ENCODE measurements around the gene WHAMM. TPM values are rescaled to one million over a fixed set of nuclear protein-coding genes. Genes with fewer than 3 reads are reported as not detected.
"Not testable (repeated sequence)": the region's sequence is repeated elsewhere in the genome, so short reads cannot be mapped to it uniquely, and the experiment has no call there.

WHAMM gene, protein sequence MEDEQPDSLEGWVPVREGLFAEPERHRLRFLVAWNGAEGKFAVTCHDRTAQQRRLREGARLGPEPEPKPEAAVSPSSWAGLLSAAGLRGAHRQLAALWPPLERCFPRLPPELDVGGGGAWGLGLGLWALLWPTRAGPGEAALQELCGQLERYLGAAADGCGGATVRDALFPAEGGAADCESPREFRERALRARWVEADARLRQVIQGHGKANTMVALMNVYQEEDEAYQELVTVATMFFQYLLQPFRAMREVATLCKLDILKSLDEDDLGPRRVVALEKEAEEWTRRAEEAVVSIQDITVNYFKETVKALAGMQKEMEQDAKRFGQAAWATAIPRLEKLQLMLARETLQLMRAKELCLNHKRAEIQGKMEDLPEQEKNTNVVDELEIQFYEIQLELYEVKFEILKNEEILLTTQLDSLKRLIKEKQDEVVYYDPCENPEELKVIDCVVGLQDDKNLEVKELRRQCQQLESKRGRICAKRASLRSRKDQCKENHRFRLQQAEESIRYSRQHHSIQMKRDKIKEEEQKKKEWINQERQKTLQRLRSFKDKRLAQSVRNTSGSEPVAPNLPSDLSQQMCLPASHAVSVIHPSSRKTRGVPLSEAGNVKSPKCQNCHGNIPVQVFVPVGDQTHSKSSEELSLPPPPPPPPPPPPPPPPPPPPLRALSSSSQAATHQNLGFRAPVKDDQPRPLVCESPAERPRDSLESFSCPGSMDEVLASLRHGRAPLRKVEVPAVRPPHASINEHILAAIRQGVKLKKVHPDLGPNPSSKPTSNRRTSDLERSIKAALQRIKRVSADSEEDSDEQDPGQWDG
- total RNA-seq, result 10 to 100 TPM; 11.2 to 12.5 TPM

DNA sequence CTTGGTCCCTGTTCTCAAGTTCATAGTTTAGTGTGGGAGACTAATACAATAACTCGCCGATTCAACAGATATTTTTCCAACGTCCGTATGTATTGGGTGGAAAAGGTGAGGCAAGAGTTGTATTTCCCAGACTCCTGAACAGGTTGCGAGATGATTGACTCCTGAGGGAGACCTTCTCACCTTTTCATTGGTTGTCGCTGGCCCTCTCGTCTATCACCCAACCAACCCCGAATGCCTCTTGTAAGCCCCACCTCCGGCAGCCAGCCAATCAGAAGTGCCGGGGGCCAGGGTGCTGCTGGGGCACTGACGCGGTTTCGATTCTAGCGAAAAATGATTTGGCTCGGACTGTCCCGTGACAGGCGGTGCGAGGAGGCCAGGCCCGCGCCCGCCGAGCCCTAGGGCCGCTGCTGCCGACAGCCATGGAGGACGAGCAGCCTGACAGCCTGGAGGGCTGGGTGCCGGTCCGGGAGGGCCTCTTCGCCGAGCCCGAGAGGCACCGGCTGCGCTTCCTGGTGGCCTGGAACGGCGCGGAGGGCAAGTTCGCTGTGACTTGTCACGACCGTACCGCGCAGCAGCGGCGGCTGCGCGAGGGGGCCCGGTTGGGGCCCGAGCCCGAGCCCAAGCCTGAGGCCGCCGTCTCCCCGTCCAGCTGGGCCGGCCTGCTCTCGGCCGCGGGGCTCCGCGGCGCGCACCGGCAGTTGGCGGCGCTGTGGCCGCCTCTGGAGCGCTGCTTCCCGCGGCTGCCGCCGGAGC lies at the start of gene WHAMM:
WHAMM (plus strand) TSS at position 321 of the 753 bp plus-strand sequence; CDS start at position 420, 99 bp downstream.
- H3K4me1 Mint-ChIP-seq (ENCODE audit: low read depth), result peaks cover 32% of the 10 kb centered on the region
- ChIA-PET POLR2A (interaction anchor here (0.8 to 4.4 kb wide), 10 partner anchors 8 to 270 kb away, joined by 3 to 44 read pairs (median 9); partner anchors contain the start of genes C15orf40, RAMAC and RPS17), CTCF (interaction anchor here (1.3 to 3.3 kb wide), 6 partner anchors 23 to 279 kb away, joined by 3 to 18 read pairs (median 5); partner anchors contain the start of gene C15orf40)
- no peaks in the 10 kb centered on the region for H3K9me3 Mint-ChIP-seq (ENCODE audit: insufficient read depth)
- peak within 1 kb of the TSS; percentile 87 for H3K27ac Mint-ChIP-seq
- ATAC-seq, result peak; percentile 97
- peaks cover 24% of the 10 kb centered on the region for H3K36me3 Mint-ChIP-seq (ENCODE audit: low read depth)
- H3K27me3 Mint-ChIP-seq (ENCODE audit: low read depth), result peaks cover 5% of the 10 kb centered on the region
- H3K4me3 Mint-ChIP-seq, result peak within 1 kb of the TSS; percentile 82
- peak; percentile 97 for DNase-seq

DNA sequence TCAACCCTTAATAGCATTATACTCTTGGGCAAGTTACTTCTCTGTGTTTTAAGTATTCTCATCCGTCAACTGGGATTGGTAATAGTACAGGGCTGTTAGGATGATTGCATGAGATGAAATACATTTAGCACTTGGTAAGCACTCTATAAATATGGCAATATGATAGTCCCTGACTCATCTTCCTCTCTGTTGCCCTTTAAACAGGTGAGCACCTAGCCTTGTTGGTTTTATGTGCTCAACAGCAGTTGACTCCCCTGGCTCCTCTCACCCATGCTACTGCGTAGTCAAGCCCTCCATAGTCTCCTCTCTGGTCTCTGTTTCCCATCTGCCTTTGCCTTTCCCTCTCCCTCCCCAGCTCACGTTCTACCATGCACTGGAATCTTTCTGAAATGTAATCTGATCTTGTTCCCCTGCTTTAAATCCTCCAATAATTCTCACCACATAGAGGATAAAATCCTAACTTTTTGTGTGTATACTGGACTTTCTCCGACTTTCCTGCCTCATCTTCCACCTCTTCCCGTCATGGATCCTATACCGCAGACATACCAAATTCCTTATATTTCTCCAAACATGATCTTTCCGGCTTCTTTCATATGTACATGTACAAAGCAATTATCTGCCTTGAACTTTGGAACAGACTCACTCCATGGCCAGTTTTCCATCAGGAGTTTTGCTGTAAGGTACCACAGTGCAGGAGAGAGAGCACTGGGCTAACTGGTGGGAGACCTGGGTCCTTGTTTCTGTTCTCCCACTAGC lies 45.9 kb upstream of the WHAMM start:
- Mint-ChIP-seq H3K4me1 (ENCODE audit: low read depth) (peaks cover 7% of the 10 kb centered on the region), H3K9me3 (ENCODE audit: insufficient read depth) (no peaks in the 10 kb centered on the region), H3K36me3 (ENCODE audit: low read depth) (peaks cover 22% of the 10 kb centered on the region), H3K27me3 (ENCODE audit: low read depth) (no peaks in the 10 kb centered on the region), H3K4me3 (no peak overlapping the region), H3K27ac (no peak overlapping the region)
- CTCF ChIA-PET, result no interaction called here
- ATAC-seq (no peak), DNase-seq (no peak)
- POLR2A ChIA-PET, result no interaction called here

GRCh38 chr15:82764117-82764490 lies 45.3 kb upstream of the WHAMM start:
- Mint-ChIP-seq H3K27ac (no peak overlapping the region), H3K4me1 (ENCODE audit: low read depth) (peaks cover 7% of the 10 kb centered on the region), H3K27me3 (ENCODE audit: low read depth) (no peaks in the 10 kb centered on the region), H3K36me3 (ENCODE audit: low read depth) (peaks cover 19% of the 10 kb centered on the region), H3K4me3 (no peak overlapping the region), H3K9me3 (ENCODE audit: insufficient read depth) (no peaks in the 10 kb centered on the region)
- ChIA-PET CTCF (no interaction called here), POLR2A (no interaction called here)
- no peak for ATAC-seq
- no peak for DNase-seq

DNA sequence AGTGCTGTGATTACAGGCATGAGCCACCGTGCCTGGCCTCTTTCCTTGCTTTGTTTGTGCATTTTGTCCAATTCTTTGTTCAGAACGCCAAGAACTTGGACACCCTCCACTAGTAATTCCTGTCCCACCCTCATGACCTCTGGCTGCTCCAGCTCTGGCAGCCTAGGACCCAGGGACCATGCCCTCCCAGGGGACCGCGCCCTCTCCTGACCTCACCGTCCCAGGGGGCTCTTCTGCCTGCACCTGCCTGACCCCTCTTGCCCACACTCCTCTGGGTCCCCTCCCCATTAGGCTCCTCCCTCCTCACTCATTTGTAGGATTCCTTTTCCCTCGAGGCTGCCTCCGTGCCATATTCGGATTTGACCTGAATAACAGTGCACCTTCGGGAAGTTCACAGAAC lies 44.7 kb upstream of the WHAMM start:
- ChIA-PET POLR2A (no interaction called here), CTCF (no interaction called here)
- Mint-ChIP-seq H3K36me3 (ENCODE audit: low read depth) (peaks cover 18% of the 10 kb centered on the region), H3K4me3 (no peak overlapping the region), H3K27ac (peak overlapping the region; percentile 12), H3K4me1 (ENCODE audit: low read depth) (peaks cover 7% of the 10 kb centered on the region), H3K9me3 (ENCODE audit: insufficient read depth) (no peaks in the 10 kb centered on the region), H3K27me3 (ENCODE audit: low read depth) (no peaks in the 10 kb centered on the region)
- ATAC-seq, result no peak
- DNase-seq, result no peak

- H3K9me3 Mint-ChIP-seq (ENCODE audit: insufficient read depth); H3K27me3 Mint-ChIP-seq (ENCODE audit: low read depth); CTCF ChIA-PET; DNase-seq; H3K4me3 Mint-ChIP-seq; H3K27ac Mint-ChIP-seq; POLR2A ChIA-PET; ATAC-seq; H3K4me1 Mint-ChIP-seq (ENCODE audit: low read depth): not testable (repeated sequence)
- peaks cover 14% of the 10 kb centered on the region for H3K36me3 Mint-ChIP-seq (ENCODE audit: low read depth)
Measured at GRCh38 chr15:82766201-82766600, 43.2 kb upstream of the WHAMM start.

GRCh38 chr15:82767163-82767829 lies 42.1 kb upstream of the WHAMM start:
- ChIA-PET POLR2A (no interaction called here), CTCF (interaction anchor here (1.1 kb wide), 1 partner anchor 15 kb away, joined by 3 read pairs; no protein-coding TSS in a partner anchor)
- H3K36me3 Mint-ChIP-seq (ENCODE audit: low read depth), result peaks cover 12% of the 10 kb centered on the region
- no peak overlapping the region for H3K4me3 Mint-ChIP-seq
- H3K27me3 Mint-ChIP-seq (ENCODE audit: low read depth), result no peaks in the 10 kb centered on the region
- H3K27ac Mint-ChIP-seq, result no peak overlapping the region
- no peaks in the 10 kb centered on the region for H3K9me3 Mint-ChIP-seq (ENCODE audit: insufficient read depth)
- DNase-seq (no peak), ATAC-seq (no peak)
- H3K4me1 Mint-ChIP-seq (ENCODE audit: low read depth), result peaks cover 7% of the 10 kb centered on the region

DNA sequence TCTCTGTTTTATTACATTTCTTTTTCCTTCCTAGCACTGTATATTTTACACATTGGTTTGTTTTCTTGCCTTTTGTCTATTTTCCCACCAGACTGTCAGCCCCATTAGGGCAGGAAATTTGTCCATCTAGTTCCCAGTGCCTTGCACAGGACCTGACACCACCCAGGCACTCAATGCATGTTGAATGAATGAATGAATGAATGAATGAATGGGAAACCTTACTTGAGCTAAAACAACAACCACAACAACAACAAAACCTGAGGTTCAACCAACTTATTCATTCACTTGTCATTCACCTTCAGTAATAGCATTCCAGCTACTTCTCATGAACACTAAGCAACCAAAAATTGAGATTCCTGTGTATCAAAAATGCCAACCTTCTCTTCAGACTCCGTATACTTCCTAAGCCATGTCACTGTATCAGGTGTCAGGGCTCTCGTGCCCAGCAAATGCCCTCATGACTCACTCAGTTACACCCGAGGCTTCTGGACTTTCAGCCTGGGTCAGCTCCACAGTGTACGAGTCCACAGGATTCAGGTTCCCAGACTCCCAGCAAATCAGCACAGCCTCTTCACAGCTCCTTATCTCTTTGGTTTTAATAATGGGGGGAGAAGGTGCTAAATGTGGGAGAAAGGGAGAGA lies 40.9 kb upstream of the WHAMM start:
- DNase-seq (no peak), ATAC-seq (no peak)
- Mint-ChIP-seq H3K4me3 (no peak overlapping the region), H3K36me3 (ENCODE audit: low read depth) (peaks cover 10% of the 10 kb centered on the region), H3K27ac (no peak overlapping the region), H3K27me3 (ENCODE audit: low read depth) (peaks cover 3% of the 10 kb centered on the region), H3K4me1 (ENCODE audit: low read depth) (peaks cover 5% of the 10 kb centered on the region), H3K9me3 (ENCODE audit: insufficient read depth) (no peaks in the 10 kb centered on the region)
- CTCF ChIA-PET, result interaction anchor here (1.1 kb wide), 1 partner anchor 17 kb away, joined by 3 read pairs; no protein-coding TSS in a partner anchor
- POLR2A ChIA-PET, result interaction anchor here (1.0 kb wide), 1 partner anchor 18 kb away, joined by 3 read pairs; no protein-coding TSS in a partner anchor

DNA sequence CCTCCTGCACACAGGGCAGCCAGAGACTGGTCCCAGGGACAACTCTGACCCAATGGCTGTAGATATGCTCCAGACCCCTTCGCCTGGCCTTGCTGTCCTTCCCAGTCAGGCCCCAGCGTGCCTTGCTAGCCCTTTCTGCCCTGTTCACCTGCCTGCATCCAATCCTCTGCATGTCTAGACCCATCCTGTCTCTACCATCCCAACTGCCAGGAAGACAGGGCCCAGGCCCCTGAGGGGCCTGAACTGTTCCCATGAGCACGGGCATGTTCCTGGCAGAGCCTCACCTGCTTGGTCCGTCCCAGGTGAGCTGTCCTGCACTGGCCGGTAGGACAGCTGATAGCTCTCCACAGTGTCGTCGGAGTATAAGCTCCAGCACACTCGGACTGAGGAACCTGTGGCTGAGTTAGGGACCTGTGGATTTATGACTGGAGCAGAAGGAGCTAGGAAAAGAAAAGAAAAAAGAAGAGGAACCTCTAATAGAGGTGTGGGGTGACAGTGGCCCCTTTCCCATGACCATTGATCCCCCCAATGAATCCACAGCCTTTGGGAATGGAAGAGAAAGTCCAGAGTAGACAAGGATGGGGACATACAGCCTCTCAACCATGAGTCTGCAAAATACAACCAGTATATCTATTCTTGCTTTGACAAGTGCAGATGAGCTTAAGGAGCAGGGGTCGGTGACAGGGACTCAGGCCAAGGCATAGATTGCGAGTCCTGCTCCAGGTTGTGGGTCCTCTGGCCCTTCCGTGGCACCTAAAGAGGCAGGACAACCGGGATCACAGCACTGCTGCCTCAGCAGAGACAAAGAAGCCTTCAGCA lies 37.4 kb upstream of the WHAMM start:
- DNase-seq (no peak), ATAC-seq (no peak)
- H3K9me3 Mint-ChIP-seq (ENCODE audit: insufficient read depth), result no peaks in the 10 kb centered on the region
- no peak overlapping the region for H3K27ac Mint-ChIP-seq
- H3K27me3 Mint-ChIP-seq (ENCODE audit: low read depth), result peaks cover 3% of the 10 kb centered on the region
- no peak overlapping the region for H3K4me3 Mint-ChIP-seq
- H3K36me3 Mint-ChIP-seq (ENCODE audit: low read depth), result peaks cover 3% of the 10 kb centered on the region
- ChIA-PET POLR2A (no interaction called here), CTCF (no interaction called here)
- no peaks in the 10 kb centered on the region for H3K4me1 Mint-ChIP-seq (ENCODE audit: low read depth)

DNA sequence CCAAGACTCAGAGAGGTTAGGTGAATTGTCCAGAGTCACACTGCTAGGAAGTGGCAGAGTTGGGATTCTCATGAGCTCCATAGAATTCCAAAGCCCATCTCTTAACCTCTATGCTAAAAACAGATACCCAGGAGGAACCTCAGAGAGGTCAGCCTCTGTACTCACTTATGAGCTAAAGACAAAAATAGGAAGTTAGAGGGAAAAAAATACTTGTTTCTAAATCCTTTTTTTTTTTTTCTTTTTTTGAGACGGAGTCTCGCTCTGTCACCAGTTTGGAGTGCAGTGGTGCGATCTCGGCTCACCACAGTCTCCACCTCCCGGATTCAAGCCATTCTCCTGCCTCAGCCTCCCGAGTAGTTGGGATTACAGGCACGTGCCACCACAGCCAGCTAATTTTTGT lies 34.9 kb upstream of the WHAMM start:
- Mint-ChIP-seq H3K4me3 (no peak overlapping the region), H3K4me1 (ENCODE audit: low read depth) (no peaks in the 10 kb centered on the region), H3K9me3 (ENCODE audit: insufficient read depth) (no peaks in the 10 kb centered on the region), H3K27ac (no peak overlapping the region), H3K27me3 (ENCODE audit: low read depth) (peaks cover 3% of the 10 kb centered on the region), H3K36me3 (ENCODE audit: low read depth) (no peaks in the 10 kb centered on the region)
- ChIA-PET POLR2A (no interaction called here), CTCF (interaction anchor here (0.7 to 1.1 kb wide), 3 partner anchors 10 to 352 kb away, joined by 3 to 4 read pairs (median 3); no protein-coding TSS in a partner anchor)
- DNase-seq (no peak), ATAC-seq (no peak)

- ATAC-seq (no peak), DNase-seq (no peak)
- CTCF ChIA-PET, result no interaction called here
- H3K27ac Mint-ChIP-seq, result no peak overlapping the region
- POLR2A ChIA-PET, result interaction anchor here (0.5 kb wide), 1 partner anchor 34 kb away, joined by 3 read pairs; no protein-coding TSS in a partner anchor
- no peaks in the 10 kb centered on the region for H3K9me3 Mint-ChIP-seq (ENCODE audit: insufficient read depth)
- no peaks in the 10 kb centered on the region for H3K36me3 Mint-ChIP-seq (ENCODE audit: low read depth)
- no peak overlapping the region for H3K4me3 Mint-ChIP-seq
- H3K27me3 Mint-ChIP-seq (ENCODE audit: low read depth), result no peaks in the 10 kb centered on the region
- H3K4me1 Mint-ChIP-seq (ENCODE audit: low read depth), result no peaks in the 10 kb centered on the region
Measured at GRCh38 chr15:82778755-82779154, 30.7 kb upstream of the WHAMM start.
